ENCODE measurements around the gene PLEKHH2.

Gene PLEKHH2

GRCh38 chr2:43748333-43748732, 111.3 kb downstream of the PLEKHH2 start:
- DNase-seq (ENCODE audit: low read depth) = no peak
- H3K4me3 ChIP-seq (ENCODE audit: low read length) = no peak overlapping the region
- TF ChIP-seq, protein P1, sequence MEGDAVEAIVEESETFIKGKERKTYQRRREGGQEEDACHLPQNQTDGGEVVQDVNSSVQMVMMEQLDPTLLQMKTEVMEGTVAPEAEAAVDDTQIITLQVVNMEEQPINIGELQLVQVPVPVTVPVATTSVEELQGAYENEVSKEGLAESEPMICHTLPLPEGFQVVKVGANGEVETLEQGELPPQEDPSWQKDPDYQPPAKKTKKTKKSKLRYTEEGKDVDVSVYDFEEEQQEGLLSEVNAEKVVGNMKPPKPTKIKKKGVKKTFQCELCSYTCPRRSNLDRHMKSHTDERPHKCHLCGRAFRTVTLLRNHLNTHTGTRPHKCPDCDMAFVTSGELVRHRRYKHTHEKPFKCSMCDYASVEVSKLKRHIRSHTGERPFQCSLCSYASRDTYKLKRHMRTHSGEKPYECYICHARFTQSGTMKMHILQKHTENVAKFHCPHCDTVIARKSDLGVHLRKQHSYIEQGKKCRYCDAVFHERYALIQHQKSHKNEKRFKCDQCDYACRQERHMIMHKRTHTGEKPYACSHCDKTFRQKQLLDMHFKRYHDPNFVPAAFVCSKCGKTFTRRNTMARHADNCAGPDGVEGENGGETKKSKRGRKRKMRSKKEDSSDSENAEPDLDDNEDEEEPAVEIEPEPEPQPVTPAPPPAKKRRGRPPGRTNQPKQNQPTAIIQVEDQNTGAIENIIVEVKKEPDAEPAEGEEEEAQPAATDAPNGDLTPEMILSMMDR (conservative IDR thresholded peaks at IDR 0.05; ENCODE audit: low read depth, low read length) = no peak

GRCh38 chr2:43749583-43749982, 112.5 kb downstream of the PLEKHH2 start:
- TF ChIP-seq, protein P1 (conservative IDR thresholded peaks at IDR 0.05; ENCODE audit: low read depth, low read length) = no peak
- DNase-seq (ENCODE audit: low read depth) = peak; percentile 66
- H3K4me3 ChIP-seq (ENCODE audit: low read length) = no peak overlapping the region

DNA sequence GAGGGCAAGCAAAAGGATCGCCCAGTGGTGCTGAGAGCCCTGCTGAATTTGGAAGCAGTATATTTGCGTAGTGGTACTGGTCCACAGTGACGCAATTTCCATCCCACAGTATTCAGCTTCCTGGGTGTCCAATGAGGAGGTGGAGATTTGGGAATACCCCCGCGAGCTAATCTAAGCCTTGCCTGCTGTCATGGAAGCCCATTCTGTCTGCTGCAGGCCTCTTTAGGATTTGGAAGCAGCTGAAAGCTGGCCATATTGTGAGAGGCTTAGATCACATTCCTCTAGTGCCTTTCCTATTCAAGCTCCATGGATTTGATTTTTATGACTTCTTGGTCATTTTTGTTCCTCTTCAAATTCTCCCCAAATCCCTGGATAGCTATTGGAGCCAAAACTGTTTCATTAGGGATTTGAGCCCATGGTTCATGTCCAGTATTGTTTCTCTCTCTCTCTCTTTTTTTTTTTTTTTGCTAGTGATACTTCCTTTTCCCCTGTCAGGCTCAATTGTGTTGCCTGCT, 114.5 kb downstream of the PLEKHH2 start:
- no peak overlapping the region for H3K4me3 ChIP-seq (ENCODE audit: low read length)
- no peak for DNase-seq (ENCODE audit: low read depth)
- TF ChIP-seq, protein P1 (conservative IDR thresholded peaks at IDR 0.05; ENCODE audit: low read depth, low read length) = no peak

GRCh38 chr2:43752302-43752701, 115.2 kb downstream of the PLEKHH2 start:
- no peak for DNase-seq (ENCODE audit: low read depth)
- TF ChIP-seq, protein P1 (conservative IDR thresholded peaks at IDR 0.05; ENCODE audit: low read depth, low read length) = no peak
- no peak overlapping the region for H3K4me3 ChIP-seq (ENCODE audit: low read length)

DNA sequence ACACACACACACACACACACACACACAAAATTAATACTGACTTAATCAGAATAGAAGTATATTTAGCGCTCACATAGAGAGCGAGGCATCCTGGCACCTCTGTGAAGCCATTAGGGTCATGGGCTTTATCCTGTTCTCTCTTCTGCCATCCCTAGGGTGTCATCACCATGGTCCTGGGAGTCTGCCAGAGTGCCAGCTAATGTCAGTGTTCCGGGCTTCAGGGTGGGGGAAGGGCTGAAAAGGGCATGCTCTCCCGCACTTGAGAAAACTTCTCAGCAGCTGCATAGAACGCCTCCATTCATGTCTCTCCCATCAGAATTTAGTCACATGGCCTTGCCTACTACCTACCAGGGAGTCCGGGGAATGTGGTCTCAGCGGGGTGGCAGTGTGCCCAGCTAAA, 117.1 kb downstream of the PLEKHH2 start:
- no peak overlapping the region for H3K4me3 ChIP-seq (ENCODE audit: low read length)
- TF ChIP-seq, protein P1 (conservative IDR thresholded peaks at IDR 0.05; ENCODE audit: low read depth, low read length) = no peak
- no peak for DNase-seq (ENCODE audit: low read depth)

- no peak for DNase-seq (ENCODE audit: low read depth)
- TF ChIP-seq, protein P1 (conservative IDR thresholded peaks at IDR 0.05; ENCODE audit: low read depth, low read length) = no peak
- no peak overlapping the region for H3K4me3 ChIP-seq (ENCODE audit: low read length)
Measured at GRCh38 chr2:43758739-43759138, 121.7 kb downstream of the PLEKHH2 start.

DNA sequence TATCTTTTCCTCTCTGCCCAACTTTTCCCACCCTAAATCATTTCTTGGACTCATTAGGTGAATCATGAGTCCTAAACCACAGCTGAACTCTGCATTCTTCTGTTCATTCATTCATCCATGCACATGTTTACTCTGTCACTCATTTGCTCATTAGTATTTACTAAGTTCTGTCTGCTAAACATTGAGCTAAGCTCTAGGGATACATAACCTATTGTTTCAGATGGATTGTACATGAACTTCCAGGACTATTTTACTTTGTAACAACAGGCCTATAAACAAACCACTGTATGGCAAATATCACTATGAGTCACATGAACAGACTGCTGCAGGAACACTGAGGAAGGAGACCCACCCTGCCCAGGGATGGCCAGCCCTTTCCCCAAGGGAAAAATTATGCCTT, 122.1 kb downstream of the PLEKHH2 start:
- no peak overlapping the region for H3K4me3 ChIP-seq (ENCODE audit: low read length)
- TF ChIP-seq, protein P1 (conservative IDR thresholded peaks at IDR 0.05; ENCODE audit: low read depth, low read length) = no peak
- DNase-seq (ENCODE audit: low read depth) = peak; percentile 87

Measured in retinal pigment epithelial cell (primary cell).